NOMO-1 (cell line): ENCODE measurements around the gene IKZF3.
A peak's percentile ranks its signal among the peaks of the same experiment; 100 is the strongest.
"Not testable (repeated sequence)": the region's sequence is repeated elsewhere in the genome, so short reads cannot be mapped to it uniquely, and the experiment has no call there.

Source experiments
- DNase-seq, 2 experiments: peaks; one replicate each; lab custom pipeline; 2025; ENCODE audit not compliant: unreplicated experiment in 2 of 2; lab: John Stamatoyannopoulos, UW

The IKZF3 gene

GRCh38 chr17:39757176-39757662 is 106.9 kb downstream of the IKZF3 start:
- DNase-seq: no peak

GRCh38 chr17:39756380-39757079 is 107.6 kb downstream of the IKZF3 start:
- no peak for DNase-seq

GRCh38 chr17:39755554-39756379 is 108.3 kb downstream of the IKZF3 start:
- DNase-seq: no peak

- no peak for DNase-seq
Measured at GRCh38 chr17:39754958-39755553, 109.1 kb downstream of the IKZF3 start.

GRCh38 chr17:39754161-39754957 is 109.8 kb downstream of the IKZF3 start:
- peak; percentile 92 to 98 for DNase-seq

GRCh38 chr17:39753514-39754160 is 110.5 kb downstream of the IKZF3 start:
- DNase-seq: peak; percentile 43 to 62

- no peak for DNase-seq
Measured at GRCh38 chr17:39752241-39752881, 111.8 kb downstream of the IKZF3 start.

- no peak for DNase-seq
Measured at GRCh38 chr17:39751637-39752036, 112.5 kb downstream of the IKZF3 start.

GRCh38 chr17:39751016-39751543 is 113.0 kb downstream of the IKZF3 start:
- no peak for DNase-seq

- no peak for DNase-seq
Measured at GRCh38 chr17:39750131-39751015, 113.7 kb downstream of the IKZF3 start.

GRCh38 chr17:39748444-39749034 is 115.6 kb downstream of the IKZF3 start:
- not testable (repeated sequence) for DNase-seq

- no peak for DNase-seq
Measured at GRCh38 chr17:39747745-39748144, 116.4 kb downstream of the IKZF3 start.

- no peak for DNase-seq
Measured at GRCh38 chr17:39746145-39746461, 118.0 kb downstream of the IKZF3 start.

GRCh38 chr17:39745335-39746144 is 118.6 kb downstream of the IKZF3 start:
- DNase-seq: no peak

- DNase-seq: no peak
Measured at GRCh38 chr17:39744836-39745215, 119.3 kb downstream of the IKZF3 start.

- no peak for DNase-seq
Measured at GRCh38 chr17:39744075-39744835, 119.9 kb downstream of the IKZF3 start.
